Regular cardiac myocyte (primary cell): ENCODE data around the gene KLF6. TPM values are rescaled to one million over a fixed set of nuclear protein-coding genes. Genes with fewer than 3 reads are reported as not detected.

Experiments
- total RNA-seq: library from RNA; depleted of rRNA; stranded (reverse); fragments of >200 nt; gene quantifications from 2 replicates; pipeline ENCODE4 v1.2.3, GENCODE V29; 2014

KLF6 gene
- 38.6 and 63.6 TPM in 2 replicates for total RNA-seq

GRCh38 chr10:3784510-3785250 lies at the start of gene KLF6:
Gene KLF6, minus strand, starts transcription at chr10:3785209. Its CDS starts 195 bp downstream, at chr10:3785014.

